ENCODE data around the gene CHEK1.

DNA sequence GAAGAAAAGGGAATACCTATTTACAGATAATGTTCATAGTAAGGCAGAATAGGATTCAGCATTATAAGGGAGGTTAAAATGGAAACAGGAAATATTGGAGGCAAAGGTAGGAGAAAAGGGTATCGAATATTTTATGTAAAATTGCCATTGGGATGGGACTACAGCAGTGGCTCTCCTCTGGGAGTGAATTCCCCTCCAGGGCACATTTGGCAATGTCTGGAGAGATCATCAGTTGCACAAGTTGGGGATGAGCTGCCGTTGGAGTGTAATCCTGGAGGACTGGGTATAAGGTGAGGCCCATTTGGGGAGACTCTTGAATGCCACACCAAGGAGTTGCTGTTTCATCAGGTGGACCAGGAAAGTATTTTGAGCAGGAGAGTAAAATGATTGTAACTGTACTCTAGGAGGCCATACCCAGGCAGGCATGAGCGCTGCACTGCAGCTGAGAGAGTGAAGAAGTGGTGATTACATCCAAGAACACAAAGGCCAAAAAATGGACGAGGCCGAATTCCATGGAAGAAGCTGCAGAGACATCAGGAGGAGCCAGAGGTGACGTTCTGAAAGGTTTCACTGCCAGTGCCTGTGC is 64.4 kb downstream of the CHEK1 start:
- TF ChIP-seq, protein P1, sequence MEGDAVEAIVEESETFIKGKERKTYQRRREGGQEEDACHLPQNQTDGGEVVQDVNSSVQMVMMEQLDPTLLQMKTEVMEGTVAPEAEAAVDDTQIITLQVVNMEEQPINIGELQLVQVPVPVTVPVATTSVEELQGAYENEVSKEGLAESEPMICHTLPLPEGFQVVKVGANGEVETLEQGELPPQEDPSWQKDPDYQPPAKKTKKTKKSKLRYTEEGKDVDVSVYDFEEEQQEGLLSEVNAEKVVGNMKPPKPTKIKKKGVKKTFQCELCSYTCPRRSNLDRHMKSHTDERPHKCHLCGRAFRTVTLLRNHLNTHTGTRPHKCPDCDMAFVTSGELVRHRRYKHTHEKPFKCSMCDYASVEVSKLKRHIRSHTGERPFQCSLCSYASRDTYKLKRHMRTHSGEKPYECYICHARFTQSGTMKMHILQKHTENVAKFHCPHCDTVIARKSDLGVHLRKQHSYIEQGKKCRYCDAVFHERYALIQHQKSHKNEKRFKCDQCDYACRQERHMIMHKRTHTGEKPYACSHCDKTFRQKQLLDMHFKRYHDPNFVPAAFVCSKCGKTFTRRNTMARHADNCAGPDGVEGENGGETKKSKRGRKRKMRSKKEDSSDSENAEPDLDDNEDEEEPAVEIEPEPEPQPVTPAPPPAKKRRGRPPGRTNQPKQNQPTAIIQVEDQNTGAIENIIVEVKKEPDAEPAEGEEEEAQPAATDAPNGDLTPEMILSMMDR (IDR thresholded peaks at IDR 0.05; ENCODE audit: extremely low read depth in 1 of 2, insufficient read depth in 1 of 2, low read depth in 1 of 2, low read length in 2 of 2) = no peak
- TF ChIP-seq EZH2 (IDR thresholded peaks at IDR 0.05; ENCODE audit: borderline replicate concordance, low read depth, low read length, severe bottlenecking) = no peak
- no peak for TF ChIP-seq POLR2AphosphoS5 (IDR thresholded peaks at IDR 0.05; ENCODE audit: insufficient read depth, low read depth, low read length)
- no peak for TF ChIP-seq POLR2A (IDR thresholded peaks at IDR 0.05; ENCODE audit: low read depth, low read length)
- no peak for TF ChIP-seq JUN (IDR thresholded peaks at IDR 0.05; ENCODE audit: borderline replicate concordance, insufficient read depth, insufficient read length, low read depth)
- TF ChIP-seq FOS (IDR thresholded peaks at IDR 0.05; ENCODE audit: borderline replicate concordance, insufficient read depth, low read length) = no peak
